ENCODE results near the gene SOCS1. TPM values are rescaled to one million over a fixed set of nuclear protein-coding genes. Genes with fewer than 3 reads are reported as not detected.

Gene SOCS1
- total and polyA plus RNA-seq, 9 of the 15 experiments (the other 6 are each of a cell fraction or from before 2014, with no cell fraction given), result 0.04 to 7.5 (median 2.3) TPM

- TF ChIP-seq MITF (IDR thresholded peaks at IDR 0.05), result no peak
- TF ChIP-seq CTCF (IDR thresholded peaks at IDR 0.05 in 2 of 3, conservative IDR thresholded peaks at IDR 0.05 in 1 of 3; ENCODE audit: insufficient read depth in 2 of 3, low read depth in 1 of 3, low read length in 3 of 3), result peak; percentile 34 to 59 (median 35); a peak in 4 of 6 replicates
- no peak for TF ChIP-seq PHF20 (IDR thresholded peaks at IDR 0.05; ENCODE audit: partially characterized antibody)
- peak in 1 of 2 experiments; percentile 72; a peak in 2 of 4 replicates for TF ChIP-seq RCOR1 (IDR thresholded peaks at IDR 0.05; ENCODE audit: borderline replicate concordance in 1 of 2, low read depth in 2 of 2, low read length in 2 of 2)
- no peak for TF ChIP-seq ILF3 (IDR thresholded peaks at IDR 0.05; ENCODE audit: borderline replicate concordance)
- peak; percentile 62 for TF ChIP-seq ELF1 (tag; IDR thresholded peaks at IDR 0.05)
- TF ChIP-seq ZNF134 (CRISPR knock-in tag; conservative IDR thresholded peaks at IDR 0.05), result no peak
- peak; percentile 27; the same call in 1 of the 2 replicates for TF ChIP-seq RBM14 (IDR thresholded peaks at IDR 0.05; ENCODE audit: borderline replicate concordance, insufficient read depth, low read depth, low read length)
- TF ChIP-seq SNIP1 (IDR thresholded peaks at IDR 0.05; ENCODE audit: low read depth), result no peak
- peak; percentile 78 for TF ChIP-seq RNF2 (IDR thresholded peaks at IDR 0.05)
- TF ChIP-seq MXD1 (CRISPR knock-in tag; IDR thresholded peaks at IDR 0.05; ENCODE audit: borderline replicate concordance, poor library complexity, severe bottlenecking), result no peak
- TF ChIP-seq RFX7 (CRISPR knock-in tag; IDR thresholded peaks at IDR 0.05), result no peak
- no peak for TF ChIP-seq NBN (IDR thresholded peaks at IDR 0.05; ENCODE audit: low read depth)
- TF ChIP-seq NR0B1 (IDR thresholded peaks at IDR 0.05; ENCODE audit: partially characterized antibody), result no peak
- TF ChIP-seq ELF4 (CRISPR knock-in tag; IDR thresholded peaks at IDR 0.05), result no peak
- TF ChIP-seq MBD2 (IDR thresholded peaks at IDR 0.05; ENCODE audit: borderline replicate concordance, low read depth), result no peak
- TF ChIP-seq SRF (CRISPR knock-in tag; IDR thresholded peaks at IDR 0.05), result no peak
- TF ChIP-seq YBX1 (IDR thresholded peaks at IDR 0.05), result no peak
- no peak for TF ChIP-seq SREBF2 (CRISPR knock-in tag; IDR thresholded peaks at IDR 0.05)
- TF ChIP-seq CBX2 (IDR thresholded peaks at IDR 0.05; ENCODE audit: insufficient read depth, low read length, poor library complexity, severe bottlenecking), result no peak
- TF ChIP-seq ID3 (CRISPR knock-in tag; IDR thresholded peaks at IDR 0.05), result no peak
- TF ChIP-seq ID3 (tag; IDR thresholded peaks at IDR 0.05), result peak; percentile 84; the same call in 1 of the 2 replicates
- TF ChIP-seq ZNF41 (CRISPR knock-in tag; conservative IDR thresholded peaks at IDR 0.05), result no peak
These were observed 879 bp downstream of the SOCS1 start (continued) for GRCh38 chr16:11254913-11255736.

Data from K562 (cell line).